ENCODE results near the gene CREB3L2. TPM values are rescaled to one million over a fixed set of nuclear protein-coding genes. Genes with fewer than 3 reads are reported as not detected.

Gene CREB3L2
- total and polyA plus RNA-seq, 10 of the 15 experiments (the other 5 are each of a cell fraction or from before 2014, with no cell fraction given), result 6.4 to 67.1 (median 26.2) TPM

GRCh38 chr7:137981668-137982067 lies 20.2 kb downstream of the CREB3L2 start (continued):
- TF ChIP-seq NFYB (IDR thresholded peaks at IDR 0.05; ENCODE audit: insufficient read depth, low read depth, low read length), result no peak
- TF ChIP-seq MAX (IDR thresholded peaks at IDR 0.05; ENCODE audit: low read depth, low read length), result no peak
- peak; percentile 86 for TF ChIP-seq ZNF24 (IDR thresholded peaks at IDR 0.05)
- TF ChIP-seq PRDM15 (CRISPR knock-in tag; IDR thresholded peaks at IDR 0.05), result no peak
- TF ChIP-seq BRCA1 (IDR thresholded peaks at IDR 0.05; ENCODE audit: low read depth, low read length), result no peak
- no peak for TF ChIP-seq GATAD2B (conservative IDR thresholded peaks at IDR 0.05; ENCODE audit: low read depth)
- TF ChIP-seq PML (IDR thresholded peaks at IDR 0.05; ENCODE audit: low read length), result no peak
- TF ChIP-seq PBX3 (IDR thresholded peaks at IDR 0.05; ENCODE audit: insufficient replicate concordance, low read depth, low read length), result no peak
- TF ChIP-seq ZBTB11 (CRISPR knock-in tag; IDR thresholded peaks at IDR 0.05), result no peak
- TF ChIP-seq RBBP5 (conservative IDR thresholded peaks at IDR 0.05), result no peak
- no peak for TF ChIP-seq TAF1 (IDR thresholded peaks at IDR 0.05; ENCODE audit: borderline replicate concordance, low read depth, low read length)
- TF ChIP-seq BACH1 (IDR thresholded peaks at IDR 0.05; ENCODE audit: borderline replicate concordance), result peak; percentile 32; the same call in 1 of the 2 replicates
- TF ChIP-seq IKZF1 (conservative IDR thresholded peaks at IDR 0.05), result peak; percentile 71
- no peak for TF ChIP-seq MXI1 (IDR thresholded peaks at IDR 0.05; ENCODE audit: low read depth, low read length)
- TF ChIP-seq SMARCA5 (IDR thresholded peaks at IDR 0.05), result 0 out of 2 replicates have a peak, but pooled peaks have one; percentile 42
- peak; percentile 100 for TF ChIP-seq MEF2A (IDR thresholded peaks at IDR 0.05; ENCODE audit: insufficient read depth, low read depth, low read length)
- no peak for TF ChIP-seq SREBF1 (IDR thresholded peaks at IDR 0.05; ENCODE audit: low read length)
- no peak for TF ChIP-seq RFX5 (IDR thresholded peaks at IDR 0.05; ENCODE audit: low read depth, low read length)
- TF ChIP-seq TCF7 (IDR thresholded peaks at IDR 0.05; ENCODE audit: borderline replicate concordance), result peak; percentile 97
- 0 out of 2 replicates have a peak, but pooled peaks have one; percentile 31 for TF ChIP-seq LARP7 (IDR thresholded peaks at IDR 0.05)
- no peak for TF ChIP-seq ASH2L (IDR thresholded peaks at IDR 0.05; ENCODE audit: borderline replicate concordance, low read depth)
- no peak for TF ChIP-seq USF1 (IDR thresholded peaks at IDR 0.05; ENCODE audit: borderline replicate concordance, extremely low read length, insufficient read depth, low read depth, low read length)
- no peak for TF ChIP-seq HDGF (IDR thresholded peaks at IDR 0.05)
- TF ChIP-seq ZNF274 (IDR thresholded peaks at IDR 0.05; ENCODE audit: insufficient read depth, insufficient read length), result no peak

All from GM12878 (cell line).